ENCODE measurements around the gene GLDC. TPM values are rescaled to one million over a fixed set of nuclear protein-coding genes. Genes with fewer than 3 reads are reported as not detected.

The GLDC gene
- total RNA-seq, 2 donors from 2014 or later, result not detected

- intact Hi-C loops (cut with DNase I), result no loop called here
- peak in 3 of 4 donors; percentile 59 to 69 (median 63) for DNase-seq
- WGBS, 2 donors, result 0 to 1% methylated on average over 25 to 26 of the region's 26 CpGs
Measured at GRCh38 chr9:6680797-6681146, 35.2 kb upstream of the GLDC start.

GRCh38 chr9:6677803-6678202 is 32.3 kb upstream of the GLDC start:
- no peaks in the 10 kb centered on the region for H3K9me3 ChIP-seq
- TF ChIP-seq CTCF (IDR thresholded peaks at IDR 0.05), result no peak
- TF ChIP-seq POLR2A (IDR thresholded peaks at IDR 0.05), result no peak
- peaks cover 6% of the 10 kb centered on the region for H3K4me1 ChIP-seq
- ATAC-seq (no peak), DNase-seq (no peak)
- no peaks in the 10 kb centered on the region for H3K36me3 ChIP-seq (replicated peaks in 1 of 2; ENCODE audit: insufficient read depth in 1 of 2, low read depth in 2 of 2)
- no peaks in the 10 kb centered on the region for H3K27me3 ChIP-seq
- WGBS, 2 donors, result 76 to 77% methylated on average over 7 of the region's 7 CpGs
- no peak overlapping the region for H3K4me3 ChIP-seq
- intact Hi-C loops (cut with DNase I), result no loop called here
- no peak overlapping the region for H3K27ac ChIP-seq

More at GRCh38 chr9:6680797-6681146, 35.2 kb upstream of the GLDC start:
- peak overlapping the region; percentile 53 to 90 for H3K4me3 ChIP-seq
- ATAC-seq, result peak; percentile 41
- peak overlapping the region; percentile 97 to 100 (median 98) for H3K27ac ChIP-seq
- no peaks in the 10 kb centered on the region for H3K9me3 ChIP-seq
- peaks cover 17% of the 10 kb centered on the region for H3K4me1 ChIP-seq
- H3K27me3 ChIP-seq, result no peaks in the 10 kb centered on the region
- TF ChIP-seq CTCF (IDR thresholded peaks at IDR 0.05) (no peak), POLR2A (IDR thresholded peaks at IDR 0.05) (no peak)
- no peaks in the 10 kb centered on the region for H3K36me3 ChIP-seq (replicated peaks in 1 of 2; ENCODE audit: insufficient read depth in 1 of 2, low read depth in 2 of 2)

DNA sequence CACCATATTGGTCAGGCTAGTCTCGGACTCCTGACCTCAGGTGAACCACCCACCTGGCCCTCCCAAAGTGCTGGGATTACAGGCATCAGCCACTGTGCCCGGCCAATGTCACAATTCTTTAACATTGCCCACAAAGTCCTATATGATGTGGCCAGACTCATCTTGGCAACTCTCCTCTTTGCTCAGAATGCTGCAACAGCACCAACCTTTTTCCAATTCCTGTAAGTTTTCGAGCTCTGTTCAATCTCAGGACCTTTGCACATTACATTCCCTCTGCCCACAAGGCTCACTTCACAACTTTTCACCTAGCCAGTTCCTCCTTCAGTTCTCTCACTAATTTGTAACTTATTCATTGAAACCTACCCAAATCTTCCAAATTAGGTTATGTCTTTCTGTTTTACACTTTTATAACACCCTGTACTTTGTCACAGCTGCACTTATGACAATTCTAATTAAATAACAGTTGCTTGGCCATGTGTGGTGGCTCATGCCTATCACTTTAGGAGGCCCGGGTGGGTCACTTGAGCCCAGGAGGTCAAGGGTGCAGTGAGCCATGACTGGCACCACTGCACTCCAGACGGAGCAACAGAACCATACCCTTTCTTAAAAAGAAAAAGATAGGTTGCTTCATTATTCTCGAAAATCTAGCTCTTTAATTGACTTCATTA is 30.9 kb upstream of the GLDC start:
- DNase-seq (no peak), ATAC-seq (no peak)
- Histone ChIP-seq H3K27ac (no peak overlapping the region), H3K36me3 (replicated peaks in 1 of 2; ENCODE audit: insufficient read depth in 1 of 2, low read depth in 2 of 2) (no peaks in the 10 kb centered on the region), H3K4me1 (no peaks in the 10 kb centered on the region), H3K27me3 (no peaks in the 10 kb centered on the region), H3K9me3 (no peaks in the 10 kb centered on the region), H3K4me3 (no peak overlapping the region)
- no peak for TF ChIP-seq CTCF (IDR thresholded peaks at IDR 0.05)
- TF ChIP-seq POLR2A (IDR thresholded peaks at IDR 0.05), result no peak
- WGBS, 2 donors, result 72 to 79% methylated on average over 6 of the region's 6 CpGs
- intact Hi-C loops (cut with DNase I), result no loop called here

DNA sequence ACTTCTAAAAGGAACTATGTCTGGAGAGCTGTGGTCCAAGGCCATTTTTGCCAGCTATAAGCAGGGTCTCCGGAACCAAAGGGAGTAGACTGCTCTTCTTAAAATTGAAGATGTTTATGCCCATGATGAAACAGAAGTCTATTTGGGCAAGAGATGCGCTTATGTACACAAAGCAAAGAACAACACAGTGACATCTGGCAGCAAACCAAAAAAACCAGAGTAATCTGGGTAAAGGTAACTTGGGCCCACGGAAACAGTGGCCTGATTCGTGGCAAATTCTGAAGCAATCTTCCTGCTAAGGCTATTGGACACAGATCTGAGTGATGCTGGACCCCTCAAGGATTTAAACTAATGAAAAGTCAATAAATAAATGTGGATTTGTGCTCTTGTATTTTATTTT is 29.7 kb upstream of the GLDC start:
- DNase-seq (no peak), ATAC-seq (no peak)
- intact Hi-C loops (cut with DNase I), result no loop called here

More for the DNA sequence above, 29.7 kb upstream of the GLDC start:
- Histone ChIP-seq H3K27me3 (no peaks in the 10 kb centered on the region), H3K4me3 (no peak overlapping the region), H3K4me1 (no peaks in the 10 kb centered on the region), H3K9me3 (no peaks in the 10 kb centered on the region), H3K36me3 (replicated peaks in 1 of 2; ENCODE audit: insufficient read depth in 1 of 2, low read depth in 2 of 2) (no peaks in the 10 kb centered on the region), H3K27ac (no peak overlapping the region)
- 83 to 91% methylated on average over 4 of the region's 4 CpGs for WGBS, 2 donors
- TF ChIP-seq POLR2A (IDR thresholded peaks at IDR 0.05), result no peak
- no peak for TF ChIP-seq CTCF (IDR thresholded peaks at IDR 0.05)

Data from body of pancreas (tissue), 4 donors.